Measurements from ENCODE around the gene KLC1.
"Not testable (repeated sequence)": the region's sequence is repeated elsewhere in the genome, so short reads cannot be mapped to it uniquely, and the experiment has no call there.

KLC1 gene

DNA sequence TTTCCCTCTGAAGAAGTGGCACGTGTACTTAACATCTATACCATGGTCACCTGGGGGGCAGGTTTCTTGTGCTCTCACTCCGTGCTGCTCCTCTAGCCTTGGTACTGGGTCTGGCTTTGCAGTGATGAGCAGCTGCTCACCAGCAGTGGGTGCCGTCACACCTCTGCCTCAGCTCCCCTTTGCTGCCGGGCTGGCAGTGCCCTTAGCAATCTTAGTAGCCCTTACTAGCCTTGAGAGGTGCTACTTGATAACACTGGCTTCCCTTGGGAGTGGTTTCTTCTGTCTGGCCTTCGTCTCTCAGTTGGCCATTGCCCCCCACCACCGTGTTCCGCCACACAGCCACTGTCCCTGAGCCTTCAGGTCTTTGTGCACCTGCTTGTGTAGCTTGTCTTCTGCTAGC lies 22.6 kb downstream of the KLC1 start:
- peak overlapping the region; percentile 58 for H2BK12ac ChIP-seq (ENCODE audit: low read length)
- peak overlapping the region; percentile 57 for H3K18ac ChIP-seq (ENCODE audit: low read length)
- H3K23ac ChIP-seq (ENCODE audit: low read depth, low read length, poor library complexity): peak overlapping the region; percentile 91
- H4K91ac ChIP-seq (ENCODE audit: low read depth, low read length, poor library complexity): no peak overlapping the region
- no peak overlapping the region for H3K4me3 ChIP-seq (ENCODE audit: low read length in 2 of 2)
- H2AK5ac ChIP-seq (ENCODE audit: low read depth, low read length): no peak overlapping the region
- peaks cover 9 to 22% of the 10 kb centered on the region in 2 donors for H3K4me1 ChIP-seq (ENCODE audit: control insufficient read depth in 2 of 2, insufficient read depth in 1 of 2, low read depth in 1 of 2, low read length in 2 of 2)
- no peak overlapping the region for H2BK15ac ChIP-seq (ENCODE audit: low read length)
- no peaks in the 10 kb centered on the region for H3K9me3 ChIP-seq (replicated peaks in 1 of 2; ENCODE audit: control insufficient read depth in 2 of 2, insufficient read depth in 1 of 2, low read depth in 1 of 2, low read length in 2 of 2)
- no peak overlapping the region for H2BK5ac ChIP-seq (ENCODE audit: low read length)
- peaks cover 10% of the 10 kb centered on the region for H3K79me1 ChIP-seq (ENCODE audit: low read depth, low read length)
- H4K8ac ChIP-seq (ENCODE audit: low read depth, low read length): no peak overlapping the region
- H3K27me3 ChIP-seq (ENCODE audit: control insufficient read depth in 3 of 3, insufficient read depth in 3 of 3, low read depth in 1 of 3, low read length in 3 of 3): no peaks in the 10 kb centered on the region
- no peak overlapping the region for H2AFZ ChIP-seq (ENCODE audit: low read length)
- H3K36me3 ChIP-seq (replicated peaks in 1 of 2; ENCODE audit: control insufficient read depth in 2 of 2, insufficient read depth in 2 of 2, low read length in 2 of 2): peaks cover 16 to 40% of the 10 kb centered on the region in 2 donors
- H3K4me2 ChIP-seq (ENCODE audit: insufficient read depth, low read length, poor library complexity, severe bottlenecking): no peak overlapping the region
- WGBS, 2 donors (ENCODE audit: extremely low coverage in 2 of 2, insufficient read length in 2 of 2, insufficient replicate concordance in 1 of 2): no CpG with 5 or more reads among the region's 7 CpGs
- H3K4ac ChIP-seq (ENCODE audit: low read length): no peak overlapping the region
- no peak for DNase-seq (ENCODE audit: low spot score)
- no peak overlapping the region for H3K9ac ChIP-seq (ENCODE audit: low read depth, low read length, poor library complexity)
- no peak overlapping the region for H2BK120ac ChIP-seq (ENCODE audit: low read depth, low read length)
- H3K27ac ChIP-seq (replicated peaks; ENCODE audit: low read length): no peak overlapping the region
- H3K14ac ChIP-seq (ENCODE audit: low read length): no peak overlapping the region

DNA sequence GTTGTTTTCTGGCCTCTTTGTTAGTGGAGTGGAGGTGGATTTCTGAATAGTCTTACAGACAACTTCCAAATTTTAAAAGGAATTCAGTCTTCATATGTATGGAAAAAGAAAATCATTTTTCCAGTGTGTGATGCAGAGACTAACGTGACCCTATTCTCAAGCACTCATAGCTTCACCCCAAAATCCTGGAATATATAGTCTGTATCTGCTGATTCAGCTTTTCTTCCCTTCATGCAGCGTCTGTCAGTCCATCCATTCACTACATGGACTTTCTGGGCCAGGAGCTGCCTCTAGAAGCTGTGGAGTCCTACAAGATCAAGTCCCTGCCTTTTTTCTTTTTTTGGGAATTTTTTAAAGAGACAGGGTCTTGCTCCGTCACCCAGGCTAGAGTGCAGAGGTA lies 23.8 kb downstream of the KLC1 start:
- no peak overlapping the region for H4K91ac ChIP-seq (ENCODE audit: low read depth, low read length, poor library complexity)
- H3K4me2 ChIP-seq (ENCODE audit: insufficient read depth, low read length, poor library complexity, severe bottlenecking): no peak overlapping the region
- peaks cover 10% of the 10 kb centered on the region for H3K79me1 ChIP-seq (ENCODE audit: low read depth, low read length)
- WGBS, 2 donors (ENCODE audit: extremely low coverage in 2 of 2, insufficient read length in 2 of 2, insufficient replicate concordance in 1 of 2): no CpG with 5 or more reads among the region's 3 CpGs
- no peak overlapping the region for H2AK5ac ChIP-seq (ENCODE audit: low read depth, low read length)
- H3K23ac ChIP-seq (ENCODE audit: low read depth, low read length, poor library complexity): no peak overlapping the region
- DNase-seq (ENCODE audit: low spot score): no peak
- H3K27me3 ChIP-seq (ENCODE audit: control insufficient read depth in 3 of 3, insufficient read depth in 3 of 3, low read depth in 1 of 3, low read length in 3 of 3): no peaks in the 10 kb centered on the region
- H2BK12ac ChIP-seq (ENCODE audit: low read length): no peak overlapping the region
- H2AFZ ChIP-seq (ENCODE audit: low read length): no peak overlapping the region
- no peaks in the 10 kb centered on the region for H3K9me3 ChIP-seq (replicated peaks in 1 of 2; ENCODE audit: control insufficient read depth in 2 of 2, insufficient read depth in 1 of 2, low read depth in 1 of 2, low read length in 2 of 2)
- no peak overlapping the region for H2BK15ac ChIP-seq (ENCODE audit: low read length)
- H3K4me3 ChIP-seq (ENCODE audit: low read length in 2 of 2): no peak overlapping the region
- H3K27ac ChIP-seq (replicated peaks; ENCODE audit: low read length): no peak overlapping the region
- H3K36me3 ChIP-seq (replicated peaks in 1 of 2; ENCODE audit: control insufficient read depth in 2 of 2, insufficient read depth in 2 of 2, low read length in 2 of 2): peaks cover 24 to 46% of the 10 kb centered on the region in 2 donors
- no peak overlapping the region for H3K4ac ChIP-seq (ENCODE audit: low read length)
- H3K9ac ChIP-seq (ENCODE audit: low read depth, low read length, poor library complexity): no peak overlapping the region
- no peak overlapping the region for H2BK5ac ChIP-seq (ENCODE audit: low read length)
- H3K4me1 ChIP-seq (ENCODE audit: control insufficient read depth in 2 of 2, insufficient read depth in 1 of 2, low read depth in 1 of 2, low read length in 2 of 2): peaks cover 9 to 22% of the 10 kb centered on the region in 2 donors
- no peak overlapping the region for H2BK120ac ChIP-seq (ENCODE audit: low read depth, low read length)
- H3K14ac ChIP-seq (ENCODE audit: low read length): no peak overlapping the region
- H4K8ac ChIP-seq (ENCODE audit: low read depth, low read length): no peak overlapping the region
- H3K18ac ChIP-seq (ENCODE audit: low read length): no peak overlapping the region

DNA sequence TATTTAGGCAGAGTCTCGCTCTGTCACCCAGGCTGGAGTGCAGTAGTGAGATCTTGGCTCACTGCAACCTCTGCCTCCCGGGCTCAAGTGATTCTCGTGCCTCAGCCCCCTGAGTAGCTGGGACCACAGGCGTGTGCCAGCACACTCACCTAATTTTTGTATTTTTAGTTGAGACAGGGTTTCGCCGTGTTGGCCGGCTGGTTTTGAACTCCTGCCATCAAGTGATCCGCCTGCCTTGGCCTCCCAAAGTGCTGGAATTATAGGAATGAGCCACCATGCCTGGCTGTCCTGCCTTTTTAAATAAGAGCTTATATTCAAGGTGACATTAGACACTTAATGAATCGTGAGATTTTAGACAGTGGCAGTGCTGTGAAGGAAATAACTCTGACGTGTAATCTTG lies 24.3 kb downstream of the KLC1 start:
- not testable (repeated sequence) for DNase-seq (ENCODE audit: low spot score); H3K4ac ChIP-seq (ENCODE audit: low read length); H2BK12ac ChIP-seq (ENCODE audit: low read length); H3K4me2 ChIP-seq (ENCODE audit: insufficient read depth, low read length, poor library complexity, severe bottlenecking); H2AFZ ChIP-seq (ENCODE audit: low read length); H3K14ac ChIP-seq (ENCODE audit: low read length); H2BK5ac ChIP-seq (ENCODE audit: low read length); H4K8ac ChIP-seq (ENCODE audit: low read depth, low read length); H3K79me1 ChIP-seq (ENCODE audit: low read depth, low read length); H3K9me3 ChIP-seq (replicated peaks in 1 of 2; ENCODE audit: control insufficient read depth in 2 of 2, insufficient read depth in 1 of 2, low read depth in 1 of 2, low read length in 2 of 2); H2BK15ac ChIP-seq (ENCODE audit: low read length); H2BK120ac ChIP-seq (ENCODE audit: low read depth, low read length); H3K4me3 ChIP-seq (ENCODE audit: low read length in 2 of 2); H3K9ac ChIP-seq (ENCODE audit: low read depth, low read length, poor library complexity); H3K18ac ChIP-seq (ENCODE audit: low read length); H3K27me3 ChIP-seq (ENCODE audit: control insufficient read depth in 3 of 3, insufficient read depth in 3 of 3, low read depth in 1 of 3, low read length in 3 of 3); H2AK5ac ChIP-seq (ENCODE audit: low read depth, low read length); H4K91ac ChIP-seq (ENCODE audit: low read depth, low read length, poor library complexity); H3K27ac ChIP-seq (replicated peaks; ENCODE audit: low read length); H3K23ac ChIP-seq (ENCODE audit: low read depth, low read length, poor library complexity)
- WGBS, 2 donors (ENCODE audit: extremely low coverage in 2 of 2, insufficient read length in 2 of 2, insufficient replicate concordance in 1 of 2): no CpG with 5 or more reads among the region's 10 CpGs
- peaks cover 9 to 22% of the 10 kb centered on the region in 2 donors for H3K4me1 ChIP-seq (ENCODE audit: control insufficient read depth in 2 of 2, insufficient read depth in 1 of 2, low read depth in 1 of 2, low read length in 2 of 2)
- H3K36me3 ChIP-seq (replicated peaks in 1 of 2; ENCODE audit: control insufficient read depth in 2 of 2, insufficient read depth in 2 of 2, low read length in 2 of 2): peaks cover 26 to 48% of the 10 kb centered on the region in 2 donors

DNA sequence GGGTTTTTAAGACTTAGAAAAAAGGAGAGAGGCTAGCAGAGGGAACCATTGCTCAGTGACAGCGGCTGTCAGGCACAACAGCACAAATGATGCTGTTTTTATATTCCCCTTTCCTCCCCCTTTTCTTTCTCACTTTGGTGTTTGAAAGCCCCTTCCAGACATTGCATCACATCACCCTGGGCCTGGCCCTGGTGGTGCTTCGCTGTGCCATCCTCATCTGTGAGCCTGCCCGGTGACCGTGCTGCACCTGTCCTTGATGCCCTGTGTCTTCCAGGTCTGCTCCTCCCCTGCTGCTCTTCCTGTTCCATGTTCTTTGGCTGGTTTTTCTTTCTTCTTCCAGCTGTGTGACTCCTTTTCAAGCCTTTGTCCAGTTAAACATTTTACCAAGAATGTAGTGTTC lies 24.8 kb downstream of the KLC1 start:
- DNase-seq (ENCODE audit: low spot score): no peak
- peaks cover 26 to 49% of the 10 kb centered on the region in 2 donors for H3K36me3 ChIP-seq (replicated peaks in 1 of 2; ENCODE audit: control insufficient read depth in 2 of 2, insufficient read depth in 2 of 2, low read length in 2 of 2)
- no peak overlapping the region for H3K4me3 ChIP-seq (ENCODE audit: low read length in 2 of 2)

More for the DNA sequence above, 24.8 kb downstream of the KLC1 start:
- H3K27me3 ChIP-seq (ENCODE audit: control insufficient read depth in 3 of 3, insufficient read depth in 3 of 3, low read depth in 1 of 3, low read length in 3 of 3): no peaks in the 10 kb centered on the region
- H3K9me3 ChIP-seq (replicated peaks in 1 of 2; ENCODE audit: control insufficient read depth in 2 of 2, insufficient read depth in 1 of 2, low read depth in 1 of 2, low read length in 2 of 2): no peaks in the 10 kb centered on the region
- peaks cover 7% of the 10 kb centered on the region for H3K79me1 ChIP-seq (ENCODE audit: low read depth, low read length)
- no peak overlapping the region for H3K14ac ChIP-seq (ENCODE audit: low read length)
- WGBS, 2 donors (ENCODE audit: extremely low coverage in 2 of 2, insufficient read length in 2 of 2, insufficient replicate concordance in 1 of 2): no CpG with 5 or more reads among the region's 4 CpGs
- H3K23ac ChIP-seq (ENCODE audit: low read depth, low read length, poor library complexity): no peak overlapping the region
- no peak overlapping the region for H2AFZ ChIP-seq (ENCODE audit: low read length)
- H3K9ac ChIP-seq (ENCODE audit: low read depth, low read length, poor library complexity): peak overlapping the region; percentile 5
- H3K4me1 ChIP-seq (ENCODE audit: control insufficient read depth in 2 of 2, insufficient read depth in 1 of 2, low read depth in 1 of 2, low read length in 2 of 2): peaks cover 9 to 22% of the 10 kb centered on the region in 2 donors
- H2BK15ac ChIP-seq (ENCODE audit: low read length): no peak overlapping the region
- no peak overlapping the region for H4K8ac ChIP-seq (ENCODE audit: low read depth, low read length)
- H3K4ac ChIP-seq (ENCODE audit: low read length): no peak overlapping the region
- no peak overlapping the region for H3K18ac ChIP-seq (ENCODE audit: low read length)
- H3K27ac ChIP-seq (replicated peaks; ENCODE audit: low read length): no peak overlapping the region
- no peak overlapping the region for H2BK120ac ChIP-seq (ENCODE audit: low read depth, low read length)
- no peak overlapping the region for H4K91ac ChIP-seq (ENCODE audit: low read depth, low read length, poor library complexity)
- no peak overlapping the region for H2BK5ac ChIP-seq (ENCODE audit: low read length)
- no peak overlapping the region for H3K4me2 ChIP-seq (ENCODE audit: insufficient read depth, low read length, poor library complexity, severe bottlenecking)
- no peak overlapping the region for H2AK5ac ChIP-seq (ENCODE audit: low read depth, low read length)
- H2BK12ac ChIP-seq (ENCODE audit: low read length): no peak overlapping the region

Measured in neuronal stem cell (in vitro differentiated cells).